ENCODE results near the gene PODNL1.
"Not testable (repeated sequence)": the region's sequence is repeated elsewhere in the genome, so short reads cannot be mapped to it uniquely, and the experiment has no call there.

DNA sequence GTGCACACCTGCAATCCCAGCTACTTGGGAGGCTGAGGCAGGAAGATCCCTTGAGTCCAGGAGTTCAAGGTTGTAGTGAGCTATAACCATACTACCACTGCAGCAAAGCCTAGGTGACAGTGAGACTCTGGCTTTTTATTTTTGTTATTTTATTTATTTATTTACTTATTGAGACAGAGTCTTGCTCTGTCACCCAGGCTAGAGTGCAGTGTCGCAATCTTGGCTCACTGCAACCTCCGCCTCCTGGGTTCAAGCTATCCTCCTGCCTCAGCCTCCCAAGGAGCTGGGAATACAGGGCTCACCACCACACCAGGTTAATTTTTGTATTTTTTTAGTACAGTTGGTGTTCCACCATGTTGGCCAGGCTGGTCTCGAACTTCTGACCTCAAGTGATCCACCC, 35.3 kb upstream of the PODNL1 start:
- not testable (repeated sequence) for TF ChIP-seq YY1 (IDR thresholded peaks at IDR 0.05; ENCODE audit: low read depth, low read length); HDGF (IDR thresholded peaks at IDR 0.05); POLR2AphosphoS2 (IDR thresholded peaks at IDR 0.05; ENCODE audit: low read depth, low read length); CREB1 (IDR thresholded peaks at IDR 0.05; ENCODE audit: low read depth); TAF1 (IDR thresholded peaks at IDR 0.05; ENCODE audit: borderline replicate concordance, low read depth, low read length); ZZZ3 (IDR thresholded peaks at IDR 0.05; ENCODE audit: control insufficient read depth, insufficient read length, low read depth); NR2F1 (conservative IDR thresholded peaks at IDR 0.05); IRF4 (IDR thresholded peaks at IDR 0.05; ENCODE audit: low read depth, low read length); GATAD2B (conservative IDR thresholded peaks at IDR 0.05; ENCODE audit: low read depth)
- TF ChIP-seq, protein P1, sequence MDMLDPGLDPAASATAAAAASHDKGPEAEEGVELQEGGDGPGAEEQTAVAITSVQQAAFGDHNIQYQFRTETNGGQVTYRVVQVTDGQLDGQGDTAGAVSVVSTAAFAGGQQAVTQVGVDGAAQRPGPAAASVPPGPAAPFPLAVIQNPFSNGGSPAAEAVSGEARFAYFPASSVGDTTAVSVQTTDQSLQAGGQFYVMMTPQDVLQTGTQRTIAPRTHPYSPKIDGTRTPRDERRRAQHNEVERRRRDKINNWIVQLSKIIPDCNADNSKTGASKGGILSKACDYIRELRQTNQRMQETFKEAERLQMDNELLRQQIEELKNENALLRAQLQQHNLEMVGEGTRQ (IDR thresholded peaks at IDR 0.05; ENCODE audit: borderline replicate concordance, low read depth, low read length) = not testable (repeated sequence)
